HTR-8/SVneo (cell line): ENCODE results near the gene TBL1XR1.
A peak's percentile ranks its signal among the peaks of the same experiment; 100 is the strongest.

ENCODE experiments used
- DNase-seq: peaks from one replicate; pipeline ENCODE4 v3.0.0; 2011; ENCODE audit warnings: low spot score, mixed read lengths; ENCODE audit not compliant: insufficient read length
- FAIRE-seq: peaks from 2 replicates; lab custom pipeline; 2011; peaks lifted over from hg19 to GRCh38; lab: Jason Lieb, UNC

TBL1XR1 gene

GRCh38 chr3:177079684-177080083 is 117.6 kb downstream of the TBL1XR1 start:
- FAIRE-seq (no peak), DNase-seq (no peak)

DNA sequence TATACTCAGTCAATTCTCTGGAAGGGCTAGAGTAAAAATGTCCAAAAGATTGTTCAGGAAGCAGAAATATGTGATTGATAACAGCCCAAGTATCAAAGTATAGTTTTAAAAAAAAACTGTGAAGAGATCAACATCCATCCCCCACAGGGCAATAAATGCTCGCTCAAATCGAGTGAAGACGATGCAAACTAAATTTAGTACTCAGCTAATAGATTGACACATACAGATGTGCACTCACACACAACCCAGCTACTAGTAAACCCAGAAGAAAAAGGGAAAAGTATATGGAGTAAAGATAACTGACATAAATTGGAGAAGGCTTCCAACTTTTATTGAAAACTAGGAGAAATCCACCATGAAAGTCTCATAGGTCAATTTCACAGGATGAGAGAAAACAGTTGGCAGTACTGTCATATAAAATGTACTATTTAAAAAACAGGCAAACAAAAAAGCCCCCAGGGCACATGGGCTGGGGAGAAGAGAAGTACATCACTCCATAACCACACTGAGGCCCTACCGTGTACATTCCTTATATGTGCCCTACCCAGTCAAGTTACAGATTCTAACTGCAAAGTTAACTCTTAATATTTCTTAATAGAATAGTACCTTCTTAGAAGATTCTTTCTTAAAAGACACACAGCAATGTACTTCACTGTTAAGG is 125.7 kb downstream of the TBL1XR1 start:
- FAIRE-seq (no peak), DNase-seq (no peak)

DNA sequence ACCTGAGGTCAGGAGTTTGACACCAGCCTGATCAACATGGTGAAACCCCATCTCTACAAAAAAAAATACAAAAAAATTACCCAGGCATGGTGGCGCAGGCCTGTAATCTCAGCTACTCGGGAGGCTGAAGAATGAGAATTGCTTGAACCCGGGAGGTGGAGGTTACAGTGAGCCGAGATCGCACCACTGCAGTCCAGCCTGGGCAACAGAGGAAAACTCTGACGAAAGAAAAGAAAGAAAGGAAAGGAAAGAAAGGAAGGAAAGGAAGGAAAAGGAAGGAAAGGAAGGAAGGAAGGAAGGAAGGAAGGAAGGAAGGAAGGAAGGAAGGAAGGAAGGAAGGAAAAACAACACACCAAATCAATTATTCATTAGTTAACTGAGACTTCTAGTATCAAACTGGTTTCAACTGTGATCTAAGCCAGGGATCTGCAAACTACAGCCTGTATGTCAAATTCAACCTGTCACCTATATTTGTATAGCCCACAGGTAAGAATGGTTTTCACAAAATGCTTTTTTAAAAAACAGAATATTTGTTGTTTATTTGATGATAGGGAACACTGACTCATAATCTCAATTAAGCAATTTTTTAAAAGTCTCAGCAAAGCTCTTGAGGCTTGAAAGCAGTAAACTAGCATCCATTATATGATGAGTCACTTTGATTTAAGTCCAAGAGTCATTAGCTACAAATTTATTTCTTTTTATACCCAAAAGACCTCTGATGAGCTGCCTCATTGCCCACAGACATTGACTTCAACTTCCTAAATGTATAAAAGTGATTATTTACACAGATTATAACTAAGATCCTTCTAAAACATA is 127.6 kb downstream of the TBL1XR1 start:
- DNase-seq (no peak), FAIRE-seq (no peak)

DNA sequence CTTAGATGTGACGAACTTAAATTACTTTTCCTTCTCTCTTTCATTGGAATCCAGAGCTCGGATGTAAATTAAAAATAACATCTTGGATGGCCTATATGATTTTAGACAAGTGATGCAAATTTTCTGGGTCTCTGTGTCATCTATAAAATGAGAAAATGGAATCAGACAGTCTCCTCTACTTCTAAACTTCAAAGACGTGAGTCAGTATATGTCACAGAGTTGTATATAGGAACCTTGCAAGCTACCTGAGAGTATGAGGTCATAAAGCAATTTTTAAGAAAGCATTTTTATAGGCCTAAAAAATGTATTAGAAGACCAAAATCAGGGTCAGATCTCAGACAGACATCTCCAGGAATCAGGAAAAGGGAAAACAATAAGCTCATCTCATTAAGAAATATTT is 128.3 kb downstream of the TBL1XR1 start:
- DNase-seq (no peak), FAIRE-seq (no peak)

- FAIRE-seq (no peak), DNase-seq (no peak)
Measured at GRCh38 chr3:177066068-177066467, 131.2 kb downstream of the TBL1XR1 start.

- FAIRE-seq (no peak), DNase-seq (no peak)
Measured at GRCh38 chr3:177065285-177066033, 131.8 kb downstream of the TBL1XR1 start.

GRCh38 chr3:177062052-177062732 is 135.1 kb downstream of the TBL1XR1 start:
- no peak for DNase-seq
- FAIRE-seq, result no peak

DNA sequence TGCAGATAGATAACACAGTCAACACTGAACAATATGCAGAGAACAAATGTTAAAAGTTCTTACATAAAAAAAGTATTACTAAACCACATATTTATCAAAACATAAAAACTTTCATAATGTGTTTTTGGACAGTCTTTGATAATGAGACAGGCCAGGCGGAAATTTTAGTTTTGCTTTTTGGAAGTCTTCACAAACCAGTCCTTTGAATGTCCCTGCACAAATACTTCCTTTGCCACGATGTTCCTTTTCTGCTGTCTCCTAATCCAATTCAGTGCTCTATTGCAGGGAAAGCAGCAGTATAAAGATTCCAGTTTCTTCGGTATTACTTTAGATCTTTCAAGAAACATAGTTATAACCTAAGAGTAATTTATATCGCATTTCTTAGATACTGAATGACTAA is 135.9 kb downstream of the TBL1XR1 start:
- FAIRE-seq (no peak), DNase-seq (no peak)

DNA sequence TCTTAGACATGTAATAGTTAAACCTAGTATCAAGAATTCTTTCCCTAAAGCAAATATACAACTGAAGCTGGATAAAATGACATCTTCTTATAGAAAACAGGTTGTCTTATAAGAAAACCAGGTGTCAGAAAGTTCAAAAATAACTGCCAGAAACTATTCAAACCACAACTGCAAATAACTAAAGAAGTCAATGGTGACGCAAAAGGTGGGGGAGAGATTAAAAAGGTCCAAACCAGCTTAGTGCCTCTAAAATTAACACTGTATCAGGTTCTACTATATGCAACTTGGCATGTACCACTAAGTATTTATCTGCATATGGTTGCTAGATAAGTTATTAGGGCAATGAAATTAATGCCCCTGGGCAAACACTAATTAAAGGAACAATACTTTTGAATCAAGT is 136.8 kb downstream of the TBL1XR1 start:
- FAIRE-seq, result no peak
- DNase-seq, result no peak

GRCh38 chr3:177058648-177059047 is 138.6 kb downstream of the TBL1XR1 start:
- DNase-seq (no peak), FAIRE-seq (no peak)

DNA sequence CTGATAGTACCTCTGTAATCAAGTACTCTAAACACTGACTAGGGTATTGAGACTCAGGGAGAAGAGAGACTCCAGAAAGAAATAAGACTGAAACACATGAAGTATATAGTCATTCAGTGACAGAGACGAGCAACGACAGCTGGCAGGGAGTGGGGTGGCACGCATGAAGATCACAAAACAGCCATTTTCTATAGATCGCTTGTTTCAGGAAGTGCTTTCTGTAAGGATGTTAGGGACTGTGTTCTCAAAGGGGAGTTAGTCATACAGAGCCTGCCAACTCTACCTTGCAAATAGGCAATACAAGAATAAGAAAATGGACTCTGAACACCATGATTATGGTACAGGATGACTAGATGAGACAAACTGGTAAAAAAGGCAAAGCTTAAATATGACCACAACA is 139.5 kb downstream of the TBL1XR1 start:
- no peak for DNase-seq
- no peak for FAIRE-seq

GRCh38 chr3:177056927-177057326 is 140.4 kb downstream of the TBL1XR1 start:
- no peak for DNase-seq
- FAIRE-seq, result no peak

- DNase-seq (no peak), FAIRE-seq (no peak)
Measured at GRCh38 chr3:177055605-177056571, 141.4 kb downstream of the TBL1XR1 start.

DNA sequence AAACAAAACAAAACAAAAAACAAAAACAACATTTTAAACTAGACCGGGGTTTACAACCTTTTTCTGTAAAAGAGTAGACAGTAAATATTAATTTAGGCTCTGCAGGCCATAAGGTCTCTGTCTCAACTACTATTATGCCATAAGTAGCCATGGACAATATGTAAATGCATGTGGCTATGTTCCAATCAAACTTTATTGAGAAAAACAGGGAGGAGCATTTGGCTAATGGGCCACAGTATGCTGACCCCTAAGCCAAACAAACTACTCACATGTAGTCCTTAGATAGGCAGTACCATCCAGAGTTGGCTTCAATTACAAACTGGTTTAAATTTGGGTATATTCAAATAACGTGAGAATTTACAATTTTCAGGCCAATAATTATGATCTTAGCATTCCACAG is 144.2 kb downstream of the TBL1XR1 start:
- FAIRE-seq, result no peak
- DNase-seq, result no peak

DNA sequence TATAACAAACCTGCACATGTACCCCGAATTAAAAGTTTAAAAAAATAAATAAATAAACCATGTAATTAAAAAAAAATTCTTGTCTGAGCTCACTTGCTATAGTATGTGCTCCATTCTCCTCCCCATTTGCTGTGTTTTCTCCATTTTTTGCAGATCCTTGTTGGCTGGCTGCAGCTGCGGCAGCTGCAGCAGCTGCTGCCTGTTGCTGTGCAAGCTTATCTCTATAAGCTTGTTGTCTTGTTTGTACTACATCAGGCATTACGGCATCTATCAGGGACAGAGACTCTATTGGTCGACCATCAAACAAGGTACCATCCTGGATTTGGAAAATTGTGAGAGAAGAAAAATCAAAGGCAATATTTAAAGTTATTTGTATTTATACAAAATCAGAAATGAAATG is 145.9 kb downstream of the TBL1XR1 start:
- no peak for FAIRE-seq
- no peak for DNase-seq

- FAIRE-seq, result peak; percentile 36
Measured at GRCh38 chr3:177050501-177051237, 146.6 kb downstream of the TBL1XR1 start.

GRCh38 chr3:177045767-177046166 is 151.5 kb downstream of the TBL1XR1 start:
- DNase-seq, result no peak
- no peak for FAIRE-seq

More at GRCh38 chr3:177050501-177051237, 146.6 kb downstream of the TBL1XR1 start:
- DNase-seq, result peak; percentile 20

- FAIRE-seq, result no peak
- no peak for DNase-seq
Measured at GRCh38 chr3:177045222-177045621, 152.1 kb downstream of the TBL1XR1 start.
